Frontal cortex (tissue), 4 donors: ENCODE measurements around the gene MCHR1. TPM values are rescaled to one million over a fixed set of nuclear protein-coding genes. Genes with fewer than 3 reads are reported as not detected.
"Not testable (repeated sequence)": the region's sequence is repeated elsewhere in the genome, so short reads cannot be mapped to it uniquely, and the experiment has no call there.

Experiments
- DNase-seq, 2 donors: peaks; one replicate each; pipeline ENCODE4 v3.0.0; 2012; ENCODE audit warnings: low spot score in 2 of 2
- FAIRE-seq: peaks from 2 replicates; lab custom pipeline; 2012; peaks lifted over from hg19 to GRCh38; lab: Jason Lieb, UNC
- total RNA-seq: library from RNA; depleted of rRNA; stranded (reverse); fragments of >200 nt; gene quantifications from one replicate; pipeline ENCODE4 v1.2.3, GENCODE V29; 2014
- donor health status: control.
- donor health status: control.
- donor health status: control.

MCHR1 gene
- total RNA-seq, 1 donor from 2014 or later: 1.2 TPM

- FAIRE-seq: no peak
Measured at GRCh38 chr22:40654522-40655167, 24.6 kb upstream of the MCHR1 start.

GRCh38 chr22:40655941-40656340 lies 23.3 kb upstream of the MCHR1 start:
- DNase-seq: not testable (repeated sequence)

More at GRCh38 chr22:40654522-40655167, 24.6 kb upstream of the MCHR1 start:
- DNase-seq: peak; percentile 40 to 55

GRCh38 chr22:40656651-40657050 lies 22.6 kb upstream of the MCHR1 start:
- not testable (repeated sequence) for DNase-seq, FAIRE-seq

More at GRCh38 chr22:40655941-40656340, 23.3 kb upstream of the MCHR1 start:
- not testable (repeated sequence) for FAIRE-seq

- no peak for DNase-seq
- no peak for FAIRE-seq
Measured at GRCh38 chr22:40659166-40659565, 20.1 kb upstream of the MCHR1 start.

GRCh38 chr22:40660730-40661129 lies 18.6 kb upstream of the MCHR1 start:
- DNase-seq: no peak
- no peak for FAIRE-seq

DNA sequence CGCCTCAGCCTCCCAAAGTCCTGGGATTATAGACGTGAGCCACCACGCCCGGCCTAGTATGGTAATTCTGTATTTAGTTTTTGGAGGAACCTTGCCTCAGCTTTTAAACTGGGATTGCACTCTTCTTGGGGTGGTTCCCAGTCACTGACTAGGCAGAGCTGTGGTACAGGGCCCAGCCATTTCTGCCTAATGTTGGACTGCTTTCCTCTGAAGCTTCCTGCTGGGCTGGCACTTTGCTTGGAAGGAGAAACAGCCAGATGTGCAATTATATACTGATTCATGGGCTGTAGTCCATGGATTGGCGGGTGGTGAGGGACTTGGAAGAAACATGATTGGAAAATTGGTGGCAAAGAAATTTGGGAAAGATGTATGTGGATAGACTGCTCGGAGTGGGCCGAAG lies 17.6 kb upstream of the MCHR1 start:
- no peak for FAIRE-seq
- no peak for DNase-seq

- FAIRE-seq: no peak
Measured at GRCh38 chr22:40665312-40665711, 14.0 kb upstream of the MCHR1 start.

GRCh38 chr22:40666151-40666848 lies 13.0 kb upstream of the MCHR1 start:
- FAIRE-seq (no peak), DNase-seq (no peak)

More at GRCh38 chr22:40665312-40665711, 14.0 kb upstream of the MCHR1 start:
- no peak for DNase-seq

GRCh38 chr22:40668611-40669411 lies 10.5 kb upstream of the MCHR1 start:
- DNase-seq (no peak), FAIRE-seq (no peak)

GRCh38 chr22:40670058-40670457 lies 9.2 kb upstream of the MCHR1 start:
- no peak for FAIRE-seq

DNA sequence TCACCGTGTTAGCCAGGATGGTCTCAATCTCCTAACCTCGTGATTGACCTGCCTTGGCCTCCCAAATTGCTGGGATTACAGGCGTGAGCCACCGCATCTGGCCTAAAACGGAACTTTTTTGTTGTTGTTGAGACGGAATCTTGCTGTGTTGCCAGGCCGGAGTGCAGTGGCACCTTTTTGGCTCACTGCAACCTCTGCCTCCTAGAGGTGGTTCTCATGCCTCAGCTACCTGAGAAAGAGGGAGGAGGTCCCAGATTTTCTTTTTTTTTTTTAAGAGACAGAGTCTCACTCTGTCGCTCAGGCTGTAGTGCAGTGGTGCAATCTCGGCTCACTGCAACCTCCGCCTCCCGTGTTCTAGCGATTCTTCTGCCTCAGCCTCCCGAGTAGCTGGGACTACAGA lies 7.9 kb upstream of the MCHR1 start:
- no peak for DNase-seq
- no peak for FAIRE-seq

More at GRCh38 chr22:40670058-40670457, 9.2 kb upstream of the MCHR1 start:
- no peak for DNase-seq

GRCh38 chr22:40671796-40672360 lies 7.4 kb upstream of the MCHR1 start:
- DNase-seq (no peak), FAIRE-seq (no peak)

DNA sequence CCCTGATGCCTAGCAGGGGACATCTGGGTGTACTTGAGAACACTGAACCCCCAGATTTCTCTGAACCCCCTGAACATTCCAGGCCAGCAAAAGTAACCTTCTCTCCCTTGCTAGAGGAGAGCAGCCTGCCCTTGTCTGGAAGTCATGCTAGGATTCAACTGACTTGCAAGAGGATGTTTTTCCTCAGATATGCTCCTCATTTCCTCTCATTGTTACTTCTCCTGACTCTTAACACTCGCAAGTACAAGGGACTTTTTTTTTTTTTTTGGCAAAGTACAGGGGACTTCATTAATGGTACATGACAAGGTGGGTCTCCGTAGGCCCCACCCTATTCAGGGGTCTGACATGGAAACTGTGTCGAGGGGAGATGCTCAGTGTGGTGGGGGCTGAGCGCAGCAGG lies 6.3 kb upstream of the MCHR1 start:
- FAIRE-seq: no peak
- no peak for DNase-seq

GRCh38 chr22:40674274-40674673 lies 5.0 kb upstream of the MCHR1 start:
- DNase-seq: no peak
- FAIRE-seq: no peak

- not testable (repeated sequence) for FAIRE-seq, DNase-seq
Measured at GRCh38 chr22:40676166-40676565, 3.1 kb upstream of the MCHR1 start.

DNA sequence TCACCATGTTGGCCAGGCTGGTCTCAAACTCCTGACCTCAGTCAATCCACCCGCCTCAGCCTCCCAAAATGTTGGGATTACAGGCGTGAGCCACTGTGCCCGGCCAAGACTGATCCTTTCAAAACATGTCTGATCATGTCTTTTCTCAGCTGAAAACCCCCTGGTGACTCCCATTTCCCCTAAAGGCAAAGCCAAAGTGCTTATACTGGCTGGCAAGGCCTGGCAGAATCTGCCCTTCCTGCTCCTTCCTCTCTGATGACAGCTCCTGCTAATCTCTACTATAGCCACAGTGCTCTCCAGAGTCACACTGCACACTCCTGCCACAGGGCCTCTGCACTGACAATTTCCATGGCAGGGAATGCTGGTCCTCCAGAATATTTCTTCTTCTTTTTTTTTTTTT lies 2.6 kb upstream of the MCHR1 start:
- FAIRE-seq (no peak), DNase-seq (no peak)

GRCh38 chr22:40678493-40679248 lies 613 bp upstream of the MCHR1 start:
- FAIRE-seq: no peak
- DNase-seq: no peak

DNA sequence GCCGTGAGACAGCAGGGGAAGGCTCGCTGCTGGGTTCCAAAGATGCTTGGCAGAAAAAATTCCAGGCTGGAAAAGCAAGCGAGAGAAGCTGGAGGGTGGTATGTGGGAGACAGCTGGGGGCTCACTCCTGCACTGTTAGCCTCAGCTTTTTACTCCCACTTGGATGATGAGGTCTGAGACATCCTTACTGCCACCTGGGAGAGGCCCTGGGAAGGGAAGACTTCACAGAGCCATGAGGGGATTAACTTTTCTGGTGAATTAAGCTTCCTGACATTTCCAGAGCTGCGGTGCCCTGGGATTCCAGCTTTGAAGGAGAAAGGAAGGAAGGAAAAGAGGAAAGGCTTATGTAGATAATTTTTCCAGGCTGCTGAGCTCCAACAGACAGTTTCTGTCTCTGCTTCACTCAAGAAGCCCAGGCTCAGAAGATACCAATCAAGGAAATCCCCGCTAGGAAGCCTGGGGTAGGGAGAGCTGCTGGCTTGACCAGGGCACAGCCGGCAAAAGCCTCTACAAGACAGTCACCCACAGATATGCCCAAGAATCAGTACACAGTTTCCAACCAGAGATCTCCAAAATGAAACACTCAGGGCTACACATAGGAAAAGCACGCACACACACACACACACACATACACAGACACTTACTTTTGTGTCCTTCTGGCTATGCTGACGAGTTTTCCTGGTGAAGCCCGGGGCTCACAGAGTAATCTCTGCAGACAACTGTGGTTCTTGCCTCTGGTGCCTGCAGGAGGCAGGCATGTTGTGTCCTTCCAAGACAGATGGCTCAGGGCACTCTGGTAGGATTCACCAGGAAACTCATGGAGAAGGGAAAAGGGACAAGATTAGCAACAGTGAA lies 907 bp downstream of the MCHR1 start:
- no peak for DNase-seq

GRCh38 chr22:40680819-40681183 lies 1.5 kb downstream of the MCHR1 start:
- DNase-seq (no peak), FAIRE-seq (no peak)

More for the DNA sequence above, 907 bp downstream of the MCHR1 start:
- no peak for FAIRE-seq
